Endothelial cell of umbilical vein (primary cell): Measurements from ENCODE around the gene NXPH1. TPM values are rescaled to one million over a fixed set of nuclear protein-coding genes. Genes with fewer than 3 reads are reported as not detected.

Source experiments
- BruUV-seq: library from RNA; stranded (reverse); fragments of 400-500 nt; replicated peaks from 2 replicates; lab custom pipeline; 2021; lab: Mats Ljungman, UMichigan
- CTCF ChIA-PET: fragments of 300-600, 350-600 bp; sonication (Branson Sonifier 250); formaldehyde crosslinking; loops from one replicate; lab custom pipeline; 2021; ENCODE audit warnings: antibody characterized with exemption, inconsistent platforms; lab: Charles Lee
- POLR2A ChIA-PET: fragments of 300-600, 350-600 bp; sonication (Branson Sonifier 250); formaldehyde crosslinking; loops from one replicate; lab custom pipeline; 2021; ENCODE audit warnings: antibody characterized with exemption, inconsistent platforms; lab: Charles Lee
- DNase-seq: peaks from one replicate; pipeline ENCODE4 v3.0.0-alpha.2; 2011; ENCODE audit warnings: low read depth, low spot score
- FAIRE-seq: peaks from 2 replicates; lab custom pipeline; 2011; peaks lifted over from hg19 to GRCh38; lab: Jason Lieb, UNC
- H2AFZ ChIP-seq: 2 replicates; pipeline ENCODE4 v1.6.0; 2012; ENCODE audit warnings: low read depth, low read length, control low read depth, inconsistent platforms
- H3K27ac ChIP-seq: 2 replicates; pipeline ENCODE4 v1.5.1; 2011; ENCODE audit warnings: low read depth, mild to moderate bottlenecking, control low read depth, low read length, moderate library complexity; ENCODE audit not compliant: insufficient read depth
- H3K27me3 ChIP-seq, 2 experiments: 2 replicates each; pipeline versions ENCODE4 v1.6.0 to v1.6.1; 2011; ENCODE audit warnings: low read length in 2 of 2, mixed read lengths in 1 of 2; ENCODE audit not compliant: control insufficient read depth in 2 of 2, insufficient read depth in 2 of 2
- H3K36me3 ChIP-seq, 2 experiments: 2 replicates in 1 of 2; 3 replicates in 1 of 2; pipeline ENCODE4 v1.5.1; 2011; ENCODE audit warnings: low read length in 2 of 2, mild to moderate bottlenecking in 1 of 2, moderate library complexity in 1 of 2; ENCODE audit not compliant: control insufficient read depth in 2 of 2, insufficient read depth in 2 of 2; ENCODE audit errors: extremely low read depth in 1 of 2
- H3K4me1 ChIP-seq: 3 replicates; pipeline ENCODE4 v1.5.1; 2011; ENCODE audit warnings: mild to moderate bottlenecking, low read length; ENCODE audit not compliant: control insufficient read depth, insufficient read depth; ENCODE audit errors: extremely low read depth
- H3K4me2 ChIP-seq: 2 replicates; pipeline ENCODE4 v1.6.1; 2011; ENCODE audit warnings: low read length, control low read depth, mixed read lengths; ENCODE audit not compliant: insufficient read depth
- H3K4me3 ChIP-seq, 3 experiments: fragments of 200-600 bp in 1 of 3; sonication (generic), shearing (Covaris generic) in 1 of 3; replicated peaks in 1 of 3; 2 replicates each; pipeline ENCODE4 v1.5.1; 2011 to 2016; ENCODE audit warnings: control low read depth in 3 of 3, low read length in 3 of 3, mild to moderate bottlenecking in 2 of 3, inconsistent platforms in 1 of 3, low read depth in 1 of 3, moderate library complexity in 1 of 3; ENCODE audit not compliant: insufficient read depth in 1 of 3
- H3K79me2 ChIP-seq: 2 replicates; pipeline ENCODE4 v1.6.0; 2012; ENCODE audit warnings: low read length, inconsistent platforms; ENCODE audit not compliant: control insufficient read depth, insufficient read depth
- H3K9ac ChIP-seq: replicated peaks from 2 replicates; pipeline ENCODE3; 2011; ENCODE audit warnings: low read length, control low read depth; ENCODE audit not compliant: insufficient read depth; ENCODE audit errors: extremely low read depth
- H3K9me1 ChIP-seq: replicated peaks from 3 replicates; pipeline ENCODE4 v1.6.0; 2011; ENCODE audit warnings: mild to moderate bottlenecking, low read length; ENCODE audit not compliant: control insufficient read depth, insufficient read depth; ENCODE audit errors: extremely low read depth
- H3K9me3 ChIP-seq: replicated peaks from 2 replicates; pipeline ENCODE4 v1.5.1; 2012; ENCODE audit warnings: low read length, inconsistent platforms; ENCODE audit not compliant: control insufficient read depth, insufficient read depth
- H4K20me1 ChIP-seq: replicated peaks from 2 replicates; pipeline ENCODE3; 2011; ENCODE audit warnings: mild to moderate bottlenecking, low read length; ENCODE audit not compliant: control insufficient read depth, insufficient read depth; ENCODE audit errors: extremely low read depth
- FOS ChIP-seq: IDR thresholded peaks from 2 replicates; pipeline ENCODE4 v1.6.1; 2011; ENCODE audit warnings: mild to moderate bottlenecking, low read length, moderate library complexity, borderline replicate concordance; ENCODE audit not compliant: insufficient read depth
- JUN ChIP-seq: IDR thresholded peaks from 2 replicates; pipeline ENCODE4 v1.6.1; 2011; ENCODE audit warnings: borderline replicate concordance, low read depth; ENCODE audit not compliant: insufficient read length, insufficient read depth
- POLR2AphosphoS5 ChIP-seq: IDR thresholded peaks from 2 replicates; pipeline ENCODE4 v1.6.1; 2012; ENCODE audit warnings: low read depth, mild to moderate bottlenecking, control low read depth, low read length, moderate library complexity; ENCODE audit not compliant: insufficient read depth
- dilution Hi-C: fragments of 300-500 bp; cut with MboI; formaldehyde crosslinking; loops from one replicate; pipeline ENCODE4 v1.15.0; 2019; ENCODE audit warnings: low sequenced_read_pairs; ENCODE audit not compliant: extremely low pct_ligation_motif_present
- intact Hi-C: fragments of 100-400 bp; cut with micrococcal nuclease; formaldehyde crosslinking; loops from one replicate; pipeline ENCODE4 v1.10.0; 2022
- polyA plus RNA-seq, 4 experiments: library from polyadenylated mRNA; depleted of rRNA in 3 of 4; stranded (reverse) in 3 of 4; unstranded in 1 of 4; fragments of >200 nt; gene quantifications; 2 replicates each; pipeline versions ENCODE4 v1.2.1 to v1.2.3, GENCODE V29; 2011 to 2012; ENCODE audit warnings: missing spikeins in 1 of 4
- total RNA-seq: library from RNA; stranded (reverse); gene quantifications from 2 replicates; pipeline ENCODE4 v1.2.3, GENCODE V29; 2021
- TF ChIP-seq, protein P1 (sequence below), 2 donors: IDR thresholded peaks; 1 replicate in 1 of 2; 2 replicates in 1 of 2; pipeline ENCODE4 v1.5.1; 2011; ENCODE audit warnings: low read length in 2 of 2, mild to moderate bottlenecking in 2 of 2, moderate library complexity in 2 of 2, control low read depth in 1 of 2, inconsistent platforms in 1 of 2, low read depth in 1 of 2; ENCODE audit not compliant: insufficient read depth in 1 of 2; ENCODE audit errors: extremely low read depth in 1 of 2
- TF ChIP-seq, protein P2 (sequence below): IDR thresholded peaks from 2 replicates; pipeline ENCODE4 v1.6.1; 2011; ENCODE audit not compliant: insufficient read depth, insufficient read length

NXPH1 gene
- total and polyA plus RNA-seq, 2 donors (not counting 3 experiments of a cell fraction or from before 2014, with no cell fraction given): not detected

DNA sequence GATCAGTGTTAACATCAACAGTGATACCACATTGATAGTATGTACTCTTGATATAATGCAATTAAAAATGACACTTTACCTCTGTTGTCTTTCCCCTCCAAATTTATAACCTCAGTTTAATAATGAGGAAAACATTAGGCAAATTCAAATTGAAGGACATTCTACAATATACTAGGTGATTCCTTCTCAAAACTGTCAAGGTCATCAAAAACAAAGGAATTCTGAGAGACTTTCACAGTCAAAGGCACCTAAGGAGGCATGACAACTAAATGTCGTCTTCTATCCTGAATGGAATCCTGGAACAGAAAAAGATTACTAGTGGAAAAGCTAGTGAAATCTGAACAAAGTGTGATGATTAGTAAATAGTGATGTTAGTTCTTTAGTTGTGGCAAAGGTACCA lies 22.3 kb upstream of the NXPH1 start:
- H3K4me2 ChIP-seq: no peak overlapping the region
- ChIA-PET POLR2A (no interaction called here), CTCF (no interaction called here)
- H3K27me3 ChIP-seq: no peaks in the 10 kb centered on the region
- BruUV-seq: no TSS peak
- no peaks in the 10 kb centered on the region for H3K79me2 ChIP-seq
- no peak overlapping the region for H2AFZ ChIP-seq
- no peaks in the 10 kb centered on the region for H3K9me3 ChIP-seq
- H3K36me3 ChIP-seq: no peaks in the 10 kb centered on the region
- dilution Hi-C loops: no loop called here
- no peak overlapping the region for H3K9ac ChIP-seq
- H3K4me1 ChIP-seq: no peaks in the 10 kb centered on the region
- DNase-seq: no peak
- no peak overlapping the region for H3K27ac ChIP-seq
- no peak for FAIRE-seq
- H3K9me1 ChIP-seq: no peaks in the 10 kb centered on the region
- no peaks in the 10 kb centered on the region for H4K20me1 ChIP-seq
- H3K4me3 ChIP-seq: no peak overlapping the region
- intact Hi-C loops: no loop called here
- TF ChIP-seq POLR2AphosphoS5: no peak
- TF ChIP-seq, protein P1, sequence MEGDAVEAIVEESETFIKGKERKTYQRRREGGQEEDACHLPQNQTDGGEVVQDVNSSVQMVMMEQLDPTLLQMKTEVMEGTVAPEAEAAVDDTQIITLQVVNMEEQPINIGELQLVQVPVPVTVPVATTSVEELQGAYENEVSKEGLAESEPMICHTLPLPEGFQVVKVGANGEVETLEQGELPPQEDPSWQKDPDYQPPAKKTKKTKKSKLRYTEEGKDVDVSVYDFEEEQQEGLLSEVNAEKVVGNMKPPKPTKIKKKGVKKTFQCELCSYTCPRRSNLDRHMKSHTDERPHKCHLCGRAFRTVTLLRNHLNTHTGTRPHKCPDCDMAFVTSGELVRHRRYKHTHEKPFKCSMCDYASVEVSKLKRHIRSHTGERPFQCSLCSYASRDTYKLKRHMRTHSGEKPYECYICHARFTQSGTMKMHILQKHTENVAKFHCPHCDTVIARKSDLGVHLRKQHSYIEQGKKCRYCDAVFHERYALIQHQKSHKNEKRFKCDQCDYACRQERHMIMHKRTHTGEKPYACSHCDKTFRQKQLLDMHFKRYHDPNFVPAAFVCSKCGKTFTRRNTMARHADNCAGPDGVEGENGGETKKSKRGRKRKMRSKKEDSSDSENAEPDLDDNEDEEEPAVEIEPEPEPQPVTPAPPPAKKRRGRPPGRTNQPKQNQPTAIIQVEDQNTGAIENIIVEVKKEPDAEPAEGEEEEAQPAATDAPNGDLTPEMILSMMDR (IDR thresholded peaks at IDR 0.05; ENCODE audit: extremely low read depth in 1 of 2, insufficient read depth in 1 of 2, low read depth in 1 of 2, low read length in 2 of 2): no peak
- TF ChIP-seq, protein P2, sequence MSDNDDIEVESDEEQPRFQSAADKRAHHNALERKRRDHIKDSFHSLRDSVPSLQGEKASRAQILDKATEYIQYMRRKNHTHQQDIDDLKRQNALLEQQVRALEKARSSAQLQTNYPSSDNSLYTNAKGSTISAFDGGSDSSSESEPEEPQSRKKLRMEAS: no peak
- TF ChIP-seq FOS: no peak

DNA sequence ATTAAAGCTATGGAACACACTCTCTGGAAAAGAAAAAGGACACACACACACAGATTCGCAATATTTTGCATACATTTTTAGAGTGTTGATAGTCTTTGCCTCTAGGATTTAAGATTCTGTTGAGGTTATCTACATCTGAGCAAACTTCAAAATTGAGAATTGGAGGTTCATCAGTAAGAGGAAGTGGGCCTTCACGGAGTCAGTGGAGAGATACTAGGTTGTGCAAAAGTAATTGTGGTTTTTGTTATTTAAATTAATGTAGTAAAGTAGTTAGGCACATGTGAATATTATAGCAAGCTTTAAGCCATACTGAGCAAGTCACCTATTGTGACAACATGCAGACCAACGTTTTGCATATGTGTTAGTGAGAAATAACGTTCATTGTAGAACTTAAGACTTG lies 19.8 kb upstream of the NXPH1 start:
- TF ChIP-seq JUN (no peak), FOS (no peak)
- no TSS peak for BruUV-seq
- DNase-seq (no peak), FAIRE-seq (no peak)
- H2AFZ ChIP-seq: no peak overlapping the region
- intact Hi-C loops: no loop called here
- POLR2A ChIA-PET: no interaction called here
- H3K79me2 ChIP-seq: no peaks in the 10 kb centered on the region
- H3K4me2 ChIP-seq: no peak overlapping the region
- H3K4me3 ChIP-seq: no peak overlapping the region
- no peaks in the 10 kb centered on the region for H4K20me1 ChIP-seq
- CTCF ChIA-PET: no interaction called here
- no peak overlapping the region for H3K9ac ChIP-seq
- no peaks in the 10 kb centered on the region for H3K4me1 ChIP-seq
- H3K9me1 ChIP-seq: no peaks in the 10 kb centered on the region
- H3K27me3 ChIP-seq: no peaks in the 10 kb centered on the region
- no peaks in the 10 kb centered on the region for H3K36me3 ChIP-seq
- H3K9me3 ChIP-seq: no peaks in the 10 kb centered on the region
- no peak overlapping the region for H3K27ac ChIP-seq
- dilution Hi-C loops: no loop called here
